Ovary (tissue), 3 donors: Measurements from ENCODE around the gene CRHBP.
"Not testable (repeated sequence)": the region's sequence is repeated elsewhere in the genome, so short reads cannot be mapped to it uniquely, and the experiment has no call there.

Experiments
- EP300 ChIP-seq: sonication (generic); formaldehyde crosslinking; IDR thresholded peaks from one replicate; pipeline ENCODE4 v1.6.1; 2017; ENCODE audit warnings: antibody characterized with exemption
- TF ChIP-seq, protein P1 (sequence below), 3 donors: fragments of 450-650 bp in 2 of 3; fragments of 200-600 bp in 1 of 3; IDR thresholded peaks; one replicate each; pipeline versions ENCODE4 v1.5.1 to v1.8.0; 2016 to 2022; ENCODE audit warnings: antibody characterized with exemption in 3 of 3, mild to moderate bottlenecking in 1 of 3
- donor health status: DM: no; HTN: no; CAD: no.

DNA sequence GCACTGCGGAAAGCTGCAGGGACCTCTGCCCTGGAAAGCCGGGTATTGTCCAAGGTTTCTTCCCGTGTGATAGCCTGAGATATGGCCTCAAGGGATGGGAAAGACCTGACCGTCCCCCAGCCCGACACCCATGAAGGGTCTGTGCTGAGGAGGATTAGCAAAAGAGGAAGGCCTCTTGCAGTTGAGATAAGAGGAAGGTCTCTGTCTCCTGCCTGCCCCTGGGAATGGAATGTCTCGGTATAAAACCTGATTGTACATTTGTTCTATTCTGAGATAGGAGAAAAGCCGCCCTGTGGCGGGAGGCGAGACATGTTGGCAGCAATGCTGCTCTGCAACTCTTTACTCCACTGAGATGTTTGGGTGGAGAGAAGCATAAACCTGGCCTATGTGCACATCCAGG, 7.6 kb upstream of the CRHBP start:
- TF ChIP-seq EP300: not testable (repeated sequence)
- TF ChIP-seq, protein P1, sequence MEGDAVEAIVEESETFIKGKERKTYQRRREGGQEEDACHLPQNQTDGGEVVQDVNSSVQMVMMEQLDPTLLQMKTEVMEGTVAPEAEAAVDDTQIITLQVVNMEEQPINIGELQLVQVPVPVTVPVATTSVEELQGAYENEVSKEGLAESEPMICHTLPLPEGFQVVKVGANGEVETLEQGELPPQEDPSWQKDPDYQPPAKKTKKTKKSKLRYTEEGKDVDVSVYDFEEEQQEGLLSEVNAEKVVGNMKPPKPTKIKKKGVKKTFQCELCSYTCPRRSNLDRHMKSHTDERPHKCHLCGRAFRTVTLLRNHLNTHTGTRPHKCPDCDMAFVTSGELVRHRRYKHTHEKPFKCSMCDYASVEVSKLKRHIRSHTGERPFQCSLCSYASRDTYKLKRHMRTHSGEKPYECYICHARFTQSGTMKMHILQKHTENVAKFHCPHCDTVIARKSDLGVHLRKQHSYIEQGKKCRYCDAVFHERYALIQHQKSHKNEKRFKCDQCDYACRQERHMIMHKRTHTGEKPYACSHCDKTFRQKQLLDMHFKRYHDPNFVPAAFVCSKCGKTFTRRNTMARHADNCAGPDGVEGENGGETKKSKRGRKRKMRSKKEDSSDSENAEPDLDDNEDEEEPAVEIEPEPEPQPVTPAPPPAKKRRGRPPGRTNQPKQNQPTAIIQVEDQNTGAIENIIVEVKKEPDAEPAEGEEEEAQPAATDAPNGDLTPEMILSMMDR (IDR thresholded peaks at IDR 0.05): not testable (repeated sequence)
